HEK293 (cell line): ENCODE data around the gene YOD1.

Experiments
- CTCF ChIP-seq: fragments of 450-650 bp; formaldehyde crosslinking; IDR thresholded peaks from 2 replicates; pipeline ENCODE4 v1.5.1; 2016; ENCODE audit warnings: missing biosample characterization, missing genetic modification characterization
- REST ChIP-seq: fragments of 450-650 bp; formaldehyde crosslinking; IDR thresholded peaks from 2 replicates; pipeline ENCODE4 v1.5.1; 2016; ENCODE audit warnings: missing biosample characterization, missing genetic modification characterization
- YY1 ChIP-seq: fragments of 450-650 bp; formaldehyde crosslinking; IDR thresholded peaks from 2 replicates; pipeline ENCODE4 v1.5.1; 2018; ENCODE audit warnings: missing biosample characterization, missing genetic modification characterization
- ZBTB49 ChIP-seq: fragments of 450-650 bp; formaldehyde crosslinking; IDR thresholded peaks from 2 replicates; pipeline ENCODE4 v1.5.1; 2016; ENCODE audit warnings: missing biosample characterization, missing genetic modification characterization, low read depth
- ZNF639 ChIP-seq: fragments of 450-650 bp; formaldehyde crosslinking; IDR thresholded peaks from 2 replicates; pipeline ENCODE4 v1.5.1; 2016; ENCODE audit warnings: missing biosample characterization, missing genetic modification characterization
- ZSCAN18 ChIP-seq: fragments of 450-650 bp; formaldehyde crosslinking; IDR thresholded peaks from 2 replicates; pipeline ENCODE4 v1.5.1; 2016; ENCODE audit warnings: missing biosample characterization, missing genetic modification characterization

- no peak for TF ChIP-seq CTCF (tag by site-specific recombination)
- TF ChIP-seq REST (tag by site-specific recombination) = no peak
- TF ChIP-seq ZSCAN18 (tag by site-specific recombination) = no peak
- no peak for TF ChIP-seq YY1 (tag by site-specific recombination)
- no peak for TF ChIP-seq ZBTB49
- TF ChIP-seq ZNF639 (tag by site-specific recombination) = no peak
Measured at GRCh38 chr1:207027921-207028320, 23.1 kb downstream of the YOD1 start.
